Globus pallidus (tissue), 1 donor: ENCODE measurements around the gene SEZ6L.

ENCODE experiments used
- DNase-seq: peaks from one replicate; pipeline ENCODE4 v3.0.0-alpha.2; 2015; ENCODE audit warnings: low spot score

The SEZ6L gene

GRCh38 chr22:26298605-26299310 lies 129.5 kb downstream of the SEZ6L start:
- DNase-seq, result no peak

GRCh38 chr22:26302726-26303125 lies 133.5 kb downstream of the SEZ6L start:
- DNase-seq, result no peak

- DNase-seq, result no peak
Measured at GRCh38 chr22:26303475-26303874, 134.2 kb downstream of the SEZ6L start.

GRCh38 chr22:26304730-26305129 lies 135.5 kb downstream of the SEZ6L start:
- DNase-seq, result no peak

GRCh38 chr22:26308467-26308866 lies 139.2 kb downstream of the SEZ6L start:
- no peak for DNase-seq

GRCh38 chr22:26310616-26311015 lies 141.4 kb downstream of the SEZ6L start:
- DNase-seq, result no peak

- no peak for DNase-seq
Measured at GRCh38 chr22:26313291-26313690, 144.0 kb downstream of the SEZ6L start.

GRCh38 chr22:26314171-26314570 lies 144.9 kb downstream of the SEZ6L start:
- DNase-seq, result no peak

- no peak for DNase-seq
Measured at GRCh38 chr22:26314656-26315055, 145.4 kb downstream of the SEZ6L start.

- DNase-seq, result no peak
Measured at GRCh38 chr22:26316732-26317285, 147.5 kb downstream of the SEZ6L start.

- no peak for DNase-seq
Measured at GRCh38 chr22:26318975-26319374, 149.7 kb downstream of the SEZ6L start.

- no peak for DNase-seq
Measured at GRCh38 chr22:26320447-26320846, 151.2 kb downstream of the SEZ6L start.

GRCh38 chr22:26321469-26321913 lies 152.2 kb downstream of the SEZ6L start:
- DNase-seq, result peak; percentile 9

GRCh38 chr22:26322179-26322905 lies 153.1 kb downstream of the SEZ6L start:
- no peak for DNase-seq

- no peak for DNase-seq
Measured at GRCh38 chr22:26323013-26323412, 153.8 kb downstream of the SEZ6L start.

- DNase-seq, result no peak
Measured at GRCh38 chr22:26324150-26324549, 154.9 kb downstream of the SEZ6L start.

- no peak for DNase-seq
Measured at GRCh38 chr22:26325641-26326040, 156.4 kb downstream of the SEZ6L start.

- no peak for DNase-seq
Measured at GRCh38 chr22:26326803-26327202, 157.5 kb downstream of the SEZ6L start.

GRCh38 chr22:26327306-26327705 lies 158.0 kb downstream of the SEZ6L start:
- DNase-seq, result no peak

GRCh38 chr22:26328221-26328620 lies 159.0 kb downstream of the SEZ6L start:
- DNase-seq, result no peak

- DNase-seq, result peak; percentile 17
Measured at GRCh38 chr22:26330971-26331625, 161.8 kb downstream of the SEZ6L start.

GRCh38 chr22:26333088-26333800 lies 164.0 kb downstream of the SEZ6L start:
- no peak for DNase-seq
